Right atrium auricular region (tissue), 2 donors: ENCODE results near the gene BMP7. TPM values are rescaled to one million over a fixed set of nuclear protein-coding genes. Genes with fewer than 3 reads are reported as not detected.

Experiments used
- DNase-seq: peaks from one replicate; pipeline ENCODE4 v3.0.0-alpha.2; 2019; ENCODE audit warnings: low spot score
- H3K27ac ChIP-seq, 2 donors: fragments of 200-600 bp; sonication (generic); 1 replicate in 1 of 2; 2 replicates in 1 of 2; pipeline ENCODE4 v1.5.1; 2016 to 2019
- H3K27me3 ChIP-seq, 2 donors: fragments of 200-600 bp; sonication (generic); one replicate each; pipeline versions ENCODE4 v1.5.1 to v1.6.0; 2017 to 2019
- H3K36me3 ChIP-seq: fragments of 200-600 bp; sonication (generic); one replicate; pipeline ENCODE4 v1.5.1; 2016
- H3K4me1 ChIP-seq, 2 donors: fragments of 200-600 bp; sonication (generic); one replicate each; pipeline versions ENCODE4 v1.5.1 to v1.6.0; 2017 to 2019
- H3K4me3 ChIP-seq, 2 donors: fragments of 200-600 bp; sonication (generic); 1 replicate in 1 of 2; 2 replicates in 1 of 2; pipeline ENCODE4 v1.5.1; 2017 to 2019; ENCODE audit warnings: mild to moderate bottlenecking in 1 of 2, moderate library complexity in 1 of 2
- H3K9me3 ChIP-seq, 2 donors: fragments of 200-600 bp; sonication (generic); one replicate each; pipeline ENCODE4 v1.5.1; 2019
- total RNA-seq, 2 donors: library from RNA; depleted of rRNA; stranded (reverse); fragments of >200 nt; gene quantifications; one replicate each; pipeline ENCODE4 v1.1.0, GENCODE V29; 2016
- TF ChIP-seq, protein P1 (sequence below), 2 donors: fragments of 200-600 bp; sonication (generic); IDR thresholded peaks; one replicate each; pipeline ENCODE4 v1.5.1; 2019; ENCODE audit warnings: antibody characterized with exemption in 2 of 2

BMP7 gene
- total RNA-seq, 2 donors from 2014 or later, result 15.1 to 23.0 TPM

DNA sequence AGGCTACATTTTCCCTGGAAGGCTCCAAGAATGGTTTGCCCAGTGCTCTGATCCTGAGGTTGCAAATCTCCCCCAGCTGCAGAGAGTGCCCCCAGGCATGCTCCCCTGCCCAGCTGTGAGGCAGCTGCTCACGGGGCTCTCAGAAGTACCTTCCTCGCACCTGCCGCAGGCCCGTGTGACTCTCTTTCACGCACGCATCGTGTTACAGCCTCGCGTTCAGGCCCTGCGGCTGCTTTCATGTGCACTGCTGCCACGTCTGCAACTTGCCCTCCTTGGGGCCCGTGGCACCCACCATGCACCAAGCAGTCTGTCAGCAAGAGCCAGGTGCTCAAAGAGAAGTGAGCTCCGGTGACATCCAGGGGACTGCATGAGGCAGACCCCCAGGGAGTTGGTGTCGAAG lies 34.6 kb upstream of the BMP7 start:
- no peaks in the 10 kb centered on the region for H3K36me3 ChIP-seq

DNA sequence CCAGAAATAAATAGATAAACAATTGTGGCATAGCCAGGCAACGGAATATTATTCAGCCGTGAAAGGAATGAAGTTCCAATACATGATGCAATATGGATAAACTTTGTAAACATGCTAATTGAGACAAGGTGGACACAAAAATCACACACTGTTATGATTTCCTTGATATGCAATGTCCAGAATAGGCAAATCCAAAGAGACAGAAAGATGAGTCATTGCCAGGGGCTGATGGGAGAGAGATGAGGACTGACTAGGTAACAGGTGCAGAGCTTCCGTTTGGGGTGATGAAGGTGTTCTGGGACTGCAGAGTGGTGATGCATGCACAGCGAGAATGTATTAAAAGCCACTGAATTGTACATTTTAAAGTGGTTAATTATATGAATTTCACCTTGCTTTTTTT lies 32.0 kb upstream of the BMP7 start:
- TF ChIP-seq, protein P1, sequence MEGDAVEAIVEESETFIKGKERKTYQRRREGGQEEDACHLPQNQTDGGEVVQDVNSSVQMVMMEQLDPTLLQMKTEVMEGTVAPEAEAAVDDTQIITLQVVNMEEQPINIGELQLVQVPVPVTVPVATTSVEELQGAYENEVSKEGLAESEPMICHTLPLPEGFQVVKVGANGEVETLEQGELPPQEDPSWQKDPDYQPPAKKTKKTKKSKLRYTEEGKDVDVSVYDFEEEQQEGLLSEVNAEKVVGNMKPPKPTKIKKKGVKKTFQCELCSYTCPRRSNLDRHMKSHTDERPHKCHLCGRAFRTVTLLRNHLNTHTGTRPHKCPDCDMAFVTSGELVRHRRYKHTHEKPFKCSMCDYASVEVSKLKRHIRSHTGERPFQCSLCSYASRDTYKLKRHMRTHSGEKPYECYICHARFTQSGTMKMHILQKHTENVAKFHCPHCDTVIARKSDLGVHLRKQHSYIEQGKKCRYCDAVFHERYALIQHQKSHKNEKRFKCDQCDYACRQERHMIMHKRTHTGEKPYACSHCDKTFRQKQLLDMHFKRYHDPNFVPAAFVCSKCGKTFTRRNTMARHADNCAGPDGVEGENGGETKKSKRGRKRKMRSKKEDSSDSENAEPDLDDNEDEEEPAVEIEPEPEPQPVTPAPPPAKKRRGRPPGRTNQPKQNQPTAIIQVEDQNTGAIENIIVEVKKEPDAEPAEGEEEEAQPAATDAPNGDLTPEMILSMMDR (IDR thresholded peaks at IDR 0.05), result no peak
- no peaks in the 10 kb centered on the region for H3K4me1 ChIP-seq
- H3K27ac ChIP-seq, result no peak overlapping the region
- no peaks in the 10 kb centered on the region for H3K9me3 ChIP-seq
- DNase-seq, result no peak
- no peak overlapping the region for H3K4me3 ChIP-seq
- H3K27me3 ChIP-seq, result no peaks in the 10 kb centered on the region
- no peaks in the 10 kb centered on the region for H3K36me3 ChIP-seq

More for the DNA sequence above, 34.6 kb upstream of the BMP7 start:
- H3K9me3 ChIP-seq, result no peaks in the 10 kb centered on the region
- no peak overlapping the region for H3K27ac ChIP-seq
- TF ChIP-seq, protein P1 (IDR thresholded peaks at IDR 0.05), result no peak
- no peaks in the 10 kb centered on the region for H3K4me1 ChIP-seq
- no peaks in the 10 kb centered on the region for H3K27me3 ChIP-seq
- no peak for DNase-seq
- no peak overlapping the region for H3K4me3 ChIP-seq

GRCh38 chr20:57294550-57294949 lies 28.1 kb upstream of the BMP7 start:
- TF ChIP-seq, protein P1 (IDR thresholded peaks at IDR 0.05), result no peak
- Histone ChIP-seq H3K9me3 (no peaks in the 10 kb centered on the region), H3K27me3 (no peaks in the 10 kb centered on the region), H3K4me1 (no peaks in the 10 kb centered on the region), H3K36me3 (no peaks in the 10 kb centered on the region), H3K4me3 (no peak overlapping the region), H3K27ac (no peak overlapping the region)
- no peak for DNase-seq

DNA sequence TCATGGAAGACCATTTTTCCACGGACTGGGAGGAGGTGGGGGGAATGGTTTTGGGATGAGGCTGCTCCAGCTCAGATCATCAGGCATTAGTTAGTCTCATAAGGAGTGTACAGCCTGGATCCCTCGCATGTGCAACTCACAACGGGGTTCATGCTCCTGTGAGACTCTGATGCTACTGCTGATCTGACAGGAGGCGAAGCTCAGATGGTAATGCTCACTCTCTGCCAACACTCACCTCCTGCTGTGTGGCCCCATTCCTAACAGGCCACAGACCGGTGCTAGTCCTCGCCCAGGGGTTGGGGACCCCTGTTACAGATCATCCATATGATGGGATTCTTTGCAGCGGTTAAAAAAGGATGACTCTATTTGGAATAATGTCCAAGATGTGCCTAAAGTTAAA lies 27.6 kb upstream of the BMP7 start:
- no peak overlapping the region for H3K4me3 ChIP-seq
- TF ChIP-seq, protein P1 (IDR thresholded peaks at IDR 0.05), result no peak
- DNase-seq, result no peak

DNA sequence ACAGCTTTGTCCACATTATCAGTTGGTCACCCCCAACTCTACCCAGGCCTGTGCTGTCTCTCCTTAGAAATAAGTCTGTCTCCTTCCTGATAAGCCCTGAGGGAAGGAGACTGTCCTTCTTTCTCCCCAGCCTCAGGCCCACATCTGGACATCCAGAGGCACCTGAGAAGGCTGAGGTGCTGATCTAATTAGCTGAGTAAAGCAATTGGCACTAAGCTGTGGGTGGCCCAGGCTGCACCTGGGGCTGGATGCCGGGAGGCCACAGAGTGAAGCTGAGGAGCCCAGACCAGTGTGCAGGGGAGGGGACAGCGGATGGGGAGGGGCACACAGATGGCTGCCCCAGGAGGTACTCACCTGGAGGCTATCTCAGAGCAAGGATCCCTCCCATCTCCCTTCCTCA lies 26.2 kb upstream of the BMP7 start:
- Histone ChIP-seq H3K9me3 (no peaks in the 10 kb centered on the region), H3K27me3 (no peaks in the 10 kb centered on the region), H3K4me3 (no peak overlapping the region), H3K4me1 (peaks cover 0 to 6% of the 10 kb centered on the region in 2 donors), H3K36me3 (no peaks in the 10 kb centered on the region), H3K27ac (no peak overlapping the region)
- no peak for DNase-seq
- TF ChIP-seq, protein P1 (IDR thresholded peaks at IDR 0.05), result no peak

More for the DNA sequence above, 27.6 kb upstream of the BMP7 start:
- H3K27me3 ChIP-seq, result no peaks in the 10 kb centered on the region
- no peak overlapping the region for H3K27ac ChIP-seq
- H3K4me1 ChIP-seq, result no peaks in the 10 kb centered on the region
- H3K9me3 ChIP-seq, result no peaks in the 10 kb centered on the region
- H3K36me3 ChIP-seq, result no peaks in the 10 kb centered on the region

GRCh38 chr20:57291694-57292093 lies 25.3 kb upstream of the BMP7 start:
- DNase-seq, result no peak
- H3K36me3 ChIP-seq, result no peaks in the 10 kb centered on the region
- no peak overlapping the region for H3K27ac ChIP-seq
- peaks cover 0 to 8% of the 10 kb centered on the region in 2 donors for H3K4me1 ChIP-seq
- H3K9me3 ChIP-seq, result no peaks in the 10 kb centered on the region
- TF ChIP-seq, protein P1 (IDR thresholded peaks at IDR 0.05), result no peak
- no peaks in the 10 kb centered on the region for H3K27me3 ChIP-seq
- no peak overlapping the region for H3K4me3 ChIP-seq
